K562 (cell line): Measurements from ENCODE around the gene SLMAP. TPM values are rescaled to one million over a fixed set of nuclear protein-coding genes. Genes with fewer than 3 reads are reported as not detected.

Experiments used
- BDP1 ChIP-seq: IDR thresholded peaks from 3 replicates; pipeline ENCODE4 v1.6.1; 2011; ENCODE audit not compliant: insufficient read length, insufficient read depth
- CSDE1 ChIP-seq, 2 experiments: fragments of 450-650 bp; IDR thresholded peaks; 2 replicates each; pipeline ENCODE4 v1.6.1; 2016; ENCODE audit warnings: mild to moderate bottlenecking in 1 of 2
- E2F1 ChIP-seq: sonication (generic); formaldehyde crosslinking; IDR thresholded peaks from 2 replicates; pipeline ENCODE4 v1.8.1; 2023; ENCODE audit warnings: mild to moderate bottlenecking, missing genetic modification reagents, moderate library complexity
- ELF1 ChIP-seq: fragments of 200-800 bp; sonication (Bioruptor generic); IDR thresholded peaks from 2 replicates; pipeline ENCODE4 v1.6.1; 2016; ENCODE audit warnings: missing genetic modification characterization, missing compliant biosample characterization
- KAT7 ChIP-seq: sonication (generic); formaldehyde crosslinking; IDR thresholded peaks from 2 replicates; pipeline ENCODE4 v1.8.0; 2022; ENCODE audit warnings: missing genetic modification reagents, mild to moderate bottlenecking, borderline replicate concordance
- MITF ChIP-seq: IDR thresholded peaks from 2 replicates; pipeline ENCODE4 v1.6.1; 2014; ENCODE audit warnings: antibody characterized with exemption
- NR2C2 ChIP-seq, 2 experiments: fragments of 200-800 bp in 1 of 2; sonication (Bioruptor generic) in 1 of 2; sonication (generic) in 1 of 2; formaldehyde crosslinking in 1 of 2; IDR thresholded peaks; 2 replicates each; pipeline versions ENCODE4 v1.6.1 to v1.8.0; 2016 to 2022; ENCODE audit warnings: mild to moderate bottlenecking in 1 of 2, missing compliant biosample characterization in 1 of 2, missing genetic modification characterization in 1 of 2, missing genetic modification reagents in 1 of 2
- POLR2B ChIP-seq: fragments of 450-650 bp; IDR thresholded peaks from 2 replicates; pipeline ENCODE4 v1.6.1; 2018; ENCODE audit warnings: low read depth; ENCODE audit not compliant: partially characterized antibody
- POLR3A ChIP-seq: IDR thresholded peaks from 2 replicates; pipeline ENCODE4 v1.6.1; 2011; ENCODE audit warnings: borderline replicate concordance, mild to moderate bottlenecking, moderate library complexity; ENCODE audit not compliant: insufficient read length, insufficient read depth; ENCODE audit errors: extremely low read depth
- RBM22 ChIP-seq: fragments of 200-400 bp; formaldehyde crosslinking; IDR thresholded peaks from 2 replicates; pipeline ENCODE4 v1.6.1; 2018; ENCODE audit warnings: low read length, low read depth; ENCODE audit not compliant: poor library complexity, severe bottlenecking
- REST ChIP-seq, 2 experiments: fragments of 450-650 bp; formaldehyde crosslinking in 1 of 2; IDR thresholded peaks; 2 replicates each; pipeline versions ENCODE4 v1.4.0 to v1.6.1; 2014 to 2020; ENCODE audit warnings: mild to moderate bottlenecking in 2 of 2, borderline replicate concordance in 1 of 2, low read depth in 1 of 2
- SIN3B ChIP-seq: fragments of 450-650 bp; IDR thresholded peaks from 2 replicates; pipeline ENCODE4 v1.6.1; 2017; ENCODE audit warnings: low read depth, mild to moderate bottlenecking, moderate library complexity
- TBP ChIP-seq: optimal IDR thresholded peaks from 2 replicates; pipeline ENCODE3; 2011; ENCODE audit warnings: low read depth, low read length, improper control_type of control experiment
- YY1 ChIP-seq, 3 experiments: IDR thresholded peaks; 2 replicates each; pipeline ENCODE4 v1.6.1; 2011; ENCODE audit warnings: low read length in 2 of 3, mild to moderate bottlenecking in 2 of 3, moderate library complexity in 2 of 3, borderline replicate concordance in 1 of 3, control low read depth in 1 of 3, low read depth in 1 of 3; ENCODE audit not compliant: insufficient read depth in 3 of 3, insufficient replicate concordance in 2 of 3, control insufficient read depth in 1 of 3, insufficient read length in 1 of 3; ENCODE audit errors: extremely low read depth in 1 of 3
- ZNF124 ChIP-seq: sonication (generic); formaldehyde crosslinking; IDR thresholded peaks from 2 replicates; pipeline ENCODE4 v1.8.1; 2022; ENCODE audit warnings: missing genetic modification reagents
- ZNF197 ChIP-seq: fragments of 200-800 bp; sonication (Bioruptor generic); IDR thresholded peaks from 2 replicates; pipeline ENCODE4 v1.6.1; 2016; ENCODE audit warnings: low read depth, missing genetic modification characterization, missing compliant biosample characterization
- ZNF77 ChIP-seq: fragments of 250-450 bp; sonication (Bioruptor Pico); IDR thresholded peaks from 2 replicates; pipeline ENCODE4 v1.5.0; 2020
- polyA plus RNA-seq, 8 experiments: library from polyadenylated mRNA; depleted of rRNA in 4 of 8; stranded (reverse) in 5 of 8; unstranded in 3 of 8; fragments of >200 nt; fragmentation: Nextera tagmentation in 2 of 8; fragmentation: Illumina TruSeq in 1 of 8; extraction: Ambion mirVana in 2 of 8; extraction: Trizol in 1 of 8; gene quantifications; 2 replicates each; pipeline versions ENCODE4 v1.2.1 to v1.2.3, GENCODE V29; 2011 to 2014; ENCODE audit warnings: inconsistent platforms in 1 of 8, missing spikeins in 1 of 8
- total RNA-seq, 7 experiments: library from RNA; depleted of rRNA in 6 of 7; stranded (reverse); fragments of >200 nt in 6 of 7; fragmentation: Illumina TruSeq in 2 of 7; extraction: Trizol in 2 of 7; gene quantifications; 2 replicates each; pipeline versions ENCODE4 v1.2.1 to v1.2.3, GENCODE V29; 2011 to 2021; ENCODE audit warnings: low replicate concordance in 1 of 7

SLMAP gene
- total and polyA plus RNA-seq, 9 of the 15 experiments (the other 6 are each of a cell fraction or from before 2014, with no cell fraction given) = 12.1 to 50.7 (median 28.3) TPM

- TF ChIP-seq MITF (no peak), RBM22 (no peak), POLR3A (no peak), BDP1 (no peak), ZNF124 (CRISPR knock-in tag) (no peak), SIN3B (no peak), YY1 (IDR thresholded peaks at IDR 0.05; ENCODE audit: borderline replicate concordance in 1 of 3, control insufficient read depth in 1 of 3, extremely low read depth in 1 of 3, insufficient read depth in 3 of 3, insufficient read length in 1 of 3, insufficient replicate concordance in 2 of 3, low read depth in 1 of 3, low read length in 2 of 3) (no peak), E2F1 (CRISPR knock-in tag) (no peak), ZNF77 (CRISPR knock-in tag) (no peak), TBP (no peak), ZNF197 (CRISPR knock-in tag) (no peak), KAT7 (CRISPR knock-in tag) (no peak), NR2C2 (CRISPR knock-in tag; IDR thresholded peaks at IDR 0.05) (no peak), NR2C2 (tag; IDR thresholded peaks at IDR 0.05) (no peak), POLR2B (no peak), REST (IDR thresholded peaks at IDR 0.05; ENCODE audit: borderline replicate concordance) (no peak), REST (CRISPR knock-in tag; IDR thresholded peaks at IDR 0.05; ENCODE audit: low read depth) (no peak), CSDE1 (IDR thresholded peaks at IDR 0.05) (no peak), ELF1 (tag) (0 out of 2 replicates have a peak, but pooled peaks have one; percentile 27)
Measured at GRCh38 chr3:57952651-57953050, 196.5 kb downstream of the SLMAP start (continued).
